Transverse colon (tissue), 3 donors: Measurements from ENCODE around the gene SH3RF3.

ENCODE experiments used
- POLR2A ChIP-seq: fragments of 450-650 bp; IDR thresholded peaks from one replicate; pipeline ENCODE4 v1.6.1; 2016; ENCODE audit warnings: antibody characterized with exemption, mild to moderate bottlenecking, moderate library complexity
- TF ChIP-seq, protein P1 (sequence below), 5 experiments: fragments of 200-600 bp in 3 of 5; fragments of 450-650 bp in 2 of 5; sonication (generic) in 3 of 5; IDR thresholded peaks; 1 replicate in 2 of 5; 2 replicates in 3 of 5; pipeline ENCODE4 v1.5.1; 2016 to 2017; ENCODE audit warnings: antibody characterized with exemption in 5 of 5, inconsistent platforms in 3 of 5, mild to moderate bottlenecking in 2 of 5, moderate library complexity in 1 of 5

DNA sequence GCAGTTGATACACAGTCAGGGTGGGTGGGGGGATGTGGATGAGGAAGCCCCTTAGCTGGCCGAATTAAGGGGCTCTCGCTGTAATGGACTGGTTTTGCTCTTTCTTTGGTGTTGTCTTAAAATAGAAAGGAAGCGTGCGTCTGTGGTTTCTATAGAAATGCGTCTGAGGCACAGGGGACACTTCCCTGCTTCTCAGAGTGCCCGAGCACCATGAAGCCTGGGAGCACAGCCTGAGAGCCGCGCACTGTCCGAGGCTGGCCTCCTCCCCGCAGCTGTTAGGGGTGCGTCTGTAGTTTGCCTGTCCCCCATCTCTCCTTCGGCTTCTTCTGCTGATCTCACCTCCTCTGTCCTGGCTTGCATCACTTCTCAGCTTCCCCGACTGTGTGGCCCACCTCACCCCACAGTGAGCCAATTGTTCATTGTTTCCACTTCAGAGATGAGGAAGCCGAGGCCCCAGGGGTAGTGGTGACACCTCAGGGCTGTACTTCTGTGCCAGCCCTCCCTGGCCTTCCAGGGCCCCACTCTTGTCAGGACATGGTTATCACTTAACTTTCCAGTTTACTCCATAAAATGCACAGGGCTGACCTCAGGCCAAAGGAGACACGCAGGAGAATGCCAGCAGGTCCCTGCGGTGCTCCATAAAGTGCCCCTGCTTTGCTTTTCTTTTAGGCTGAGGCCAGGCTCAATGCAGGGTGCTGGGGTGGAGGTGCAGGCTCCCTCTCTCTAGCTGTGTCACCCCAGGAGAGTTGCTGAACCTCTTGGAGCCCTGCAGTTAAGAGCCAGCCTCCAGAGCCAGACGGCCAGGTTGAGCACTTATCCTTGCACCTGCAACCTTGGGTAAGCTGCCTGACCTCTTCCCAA, 274.2 kb downstream of the SH3RF3 start:
- TF ChIP-seq, protein P1, sequence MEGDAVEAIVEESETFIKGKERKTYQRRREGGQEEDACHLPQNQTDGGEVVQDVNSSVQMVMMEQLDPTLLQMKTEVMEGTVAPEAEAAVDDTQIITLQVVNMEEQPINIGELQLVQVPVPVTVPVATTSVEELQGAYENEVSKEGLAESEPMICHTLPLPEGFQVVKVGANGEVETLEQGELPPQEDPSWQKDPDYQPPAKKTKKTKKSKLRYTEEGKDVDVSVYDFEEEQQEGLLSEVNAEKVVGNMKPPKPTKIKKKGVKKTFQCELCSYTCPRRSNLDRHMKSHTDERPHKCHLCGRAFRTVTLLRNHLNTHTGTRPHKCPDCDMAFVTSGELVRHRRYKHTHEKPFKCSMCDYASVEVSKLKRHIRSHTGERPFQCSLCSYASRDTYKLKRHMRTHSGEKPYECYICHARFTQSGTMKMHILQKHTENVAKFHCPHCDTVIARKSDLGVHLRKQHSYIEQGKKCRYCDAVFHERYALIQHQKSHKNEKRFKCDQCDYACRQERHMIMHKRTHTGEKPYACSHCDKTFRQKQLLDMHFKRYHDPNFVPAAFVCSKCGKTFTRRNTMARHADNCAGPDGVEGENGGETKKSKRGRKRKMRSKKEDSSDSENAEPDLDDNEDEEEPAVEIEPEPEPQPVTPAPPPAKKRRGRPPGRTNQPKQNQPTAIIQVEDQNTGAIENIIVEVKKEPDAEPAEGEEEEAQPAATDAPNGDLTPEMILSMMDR (IDR thresholded peaks at IDR 0.05): no peak
- TF ChIP-seq POLR2A: no peak
